H54 (cell line): ENCODE measurements around the gene ETFB.

Source experiments
- DNase-seq: peaks from one replicate; pipeline ENCODE4 v3.0.0; 2011; ENCODE audit warnings: low spot score, mixed read lengths; ENCODE audit not compliant: insufficient read length
- FAIRE-seq: peaks from 3 replicates; lab custom pipeline; 2011; peaks lifted over from hg19 to GRCh38; lab: Jason Lieb, UNC
- POLR2A ChIP-seq: IDR thresholded peaks from 2 replicates; pipeline ENCODE4 v1.6.1; 2011; ENCODE audit warnings: low read depth, mild to moderate bottlenecking, low read length

The ETFB gene

GRCh38 chr19:51319649-51320279, 46.4 kb downstream of the ETFB start:
- no peak for TF ChIP-seq POLR2A
- no peak for DNase-seq
- no peak for FAIRE-seq

DNA sequence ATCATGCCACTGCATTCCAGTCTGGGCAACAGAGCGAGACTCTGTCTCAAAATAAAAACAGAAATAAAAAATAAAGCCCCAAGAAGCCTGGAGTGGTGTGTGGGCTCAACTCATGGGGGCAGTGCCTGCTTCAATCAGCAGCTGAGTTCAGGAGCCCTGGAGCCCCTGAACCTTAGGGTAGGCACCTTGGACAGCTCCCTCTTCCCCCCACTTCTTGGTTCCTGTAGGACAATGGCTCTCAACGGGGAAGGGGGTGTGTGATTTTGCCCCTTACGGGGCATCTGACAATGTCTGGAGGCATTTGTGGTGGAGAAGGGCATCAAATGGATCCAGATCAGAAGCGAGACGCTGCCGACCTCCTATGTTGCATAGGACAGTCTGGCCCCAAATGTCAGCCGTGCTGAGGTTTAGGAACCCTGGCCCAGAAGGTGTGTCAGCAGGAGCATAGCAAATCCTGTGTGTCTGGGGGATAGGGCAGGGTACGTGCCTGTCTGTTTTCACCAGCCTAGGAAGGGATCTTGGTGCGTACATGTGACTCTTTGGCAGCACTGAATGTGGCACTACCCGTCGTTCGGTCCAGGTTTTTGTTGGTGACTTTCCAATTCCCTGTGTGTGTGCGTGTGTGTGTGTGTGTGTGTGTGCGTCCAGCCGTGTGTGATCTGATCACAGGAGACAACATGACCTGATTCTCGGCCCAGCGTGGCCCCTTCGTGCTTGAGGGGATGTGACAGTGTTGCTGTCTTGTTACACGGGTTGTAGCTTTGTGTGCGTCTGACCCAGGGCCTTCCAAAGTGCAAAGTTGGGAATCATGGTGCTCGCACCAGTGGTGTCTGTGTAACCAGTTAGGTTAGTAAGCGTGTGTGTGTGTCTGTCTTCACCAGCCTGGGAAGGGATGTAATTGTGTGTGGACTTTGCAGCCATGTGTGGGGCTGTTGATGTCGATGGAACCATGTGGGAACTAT, 47.2 kb downstream of the ETFB start:
- DNase-seq (no peak), FAIRE-seq (no peak)
- no peak for TF ChIP-seq POLR2A

GRCh38 chr19:51317968-51318367, 48.2 kb downstream of the ETFB start:
- DNase-seq = no peak
- no peak for FAIRE-seq
- TF ChIP-seq POLR2A = no peak

DNA sequence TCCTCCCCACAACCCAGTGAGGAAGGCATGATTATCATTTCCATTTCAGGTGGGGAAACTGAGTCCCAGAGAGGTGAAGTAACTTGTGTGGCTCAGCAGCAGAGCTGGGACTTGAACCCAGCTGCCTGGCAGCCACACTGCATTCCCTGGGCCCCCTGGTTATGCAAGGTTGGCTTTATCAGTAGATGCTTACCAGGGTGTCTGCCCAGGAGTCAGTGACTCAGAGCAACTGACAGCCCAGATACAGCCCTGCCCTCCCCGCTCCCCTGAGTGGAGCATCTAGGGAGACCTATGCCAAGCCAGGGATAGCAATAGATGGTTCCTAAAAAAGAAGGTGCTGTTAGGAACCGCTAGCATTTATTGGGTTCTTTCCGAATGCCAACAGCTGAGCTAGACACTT, 48.8 kb downstream of the ETFB start:
- FAIRE-seq (no peak), DNase-seq (peak; percentile 45)
- no peak for TF ChIP-seq POLR2A

GRCh38 chr19:51316688-51317087, 49.5 kb downstream of the ETFB start:
- DNase-seq (no peak), FAIRE-seq (no peak)
- TF ChIP-seq POLR2A = no peak

DNA sequence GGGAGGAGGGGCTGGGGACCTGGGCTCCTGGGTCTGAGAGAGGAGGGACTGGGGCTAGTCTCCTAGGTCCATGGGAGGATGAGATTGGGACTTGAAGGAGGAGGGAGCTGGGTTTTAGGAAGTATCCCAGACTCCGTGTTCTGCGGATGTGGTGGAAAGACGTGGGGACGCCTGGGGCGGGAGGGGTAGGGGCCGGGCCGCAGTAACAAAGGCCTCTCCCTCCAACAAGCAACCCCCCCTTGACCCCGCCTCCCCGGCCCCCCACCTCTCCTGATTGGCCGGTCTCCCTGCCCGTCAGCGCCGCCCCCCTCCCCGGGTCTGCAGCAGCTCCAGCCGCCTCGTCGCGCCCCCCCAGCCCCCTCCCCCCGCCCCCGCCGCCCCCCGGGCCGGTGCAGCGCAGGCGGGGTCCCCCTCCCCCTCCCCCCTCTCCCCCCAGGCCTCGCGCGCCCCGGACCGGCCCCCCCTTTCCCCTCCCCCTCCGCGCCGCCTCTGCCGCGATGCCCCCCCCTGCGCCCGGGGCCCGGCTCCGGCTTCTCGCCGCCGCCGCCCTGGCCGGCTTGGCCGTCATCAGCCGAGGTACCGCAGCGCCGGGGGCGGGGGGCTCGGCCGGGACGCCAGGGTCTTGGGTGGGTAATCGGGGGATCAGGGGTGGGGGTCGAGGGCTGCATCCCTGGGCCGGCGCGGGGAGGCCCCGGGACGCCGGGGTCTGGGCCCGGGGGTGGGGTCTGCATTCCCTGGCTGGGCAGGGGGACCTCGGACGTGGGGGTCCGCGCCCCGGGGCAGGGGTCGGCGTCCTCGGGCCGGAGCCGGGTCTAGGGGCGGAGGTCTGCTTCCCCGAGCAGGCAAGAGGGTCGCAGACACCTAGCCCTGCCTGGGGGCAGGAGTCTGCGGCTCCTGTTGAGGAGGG, 54.6 kb downstream of the ETFB start, which contains the start of gene IGLON5:
Gene IGLON5 (plus strand): TSS at position 294 of the 907 bp plus-strand sequence. CDS start 204 bp downstream, at position 498.
- no peak for TF ChIP-seq POLR2A
- DNase-seq (no peak), FAIRE-seq (no peak)

- no peak for TF ChIP-seq POLR2A
- DNase-seq (no peak), FAIRE-seq (no peak)
These were observed 60.7 kb downstream of the ETFB start for GRCh38 chr19:51305479-51305878.

GRCh38 chr19:51301266-51301665, 64.9 kb downstream of the ETFB start:
- no peak for TF ChIP-seq POLR2A
- no peak for DNase-seq
- FAIRE-seq = no peak

- DNase-seq (no peak), FAIRE-seq (no peak)
These were observed 68.8 kb downstream of the ETFB start for GRCh38 chr19:51297406-51297805.

GRCh38 chr19:51296336-51297093, 69.7 kb downstream of the ETFB start:
- no peak for TF ChIP-seq POLR2A
- no peak for DNase-seq
- no peak for FAIRE-seq

More at GRCh38 chr19:51297406-51297805, 68.8 kb downstream of the ETFB start:
- no peak for TF ChIP-seq POLR2A

GRCh38 chr19:51295382-51296126, 70.6 kb downstream of the ETFB start:
- no peak for TF ChIP-seq POLR2A
- DNase-seq (no peak), FAIRE-seq (no peak)
